22Rv1 (cell line): ENCODE data around the gene ENHO.

Source experiments
- ZFX ChIP-seq: fragments of 450-650 bp; IDR thresholded peaks from 2 replicates; pipeline ENCODE4 v1.6.1; 2017; ENCODE audit warnings: antibody characterized with exemption, borderline replicate concordance
- TF ChIP-seq, protein P1 (sequence below): fragments of 450-650 bp; IDR thresholded peaks from 2 replicates; pipeline ENCODE4 v1.5.1; 2017; ENCODE audit warnings: mild to moderate bottlenecking

DNA sequence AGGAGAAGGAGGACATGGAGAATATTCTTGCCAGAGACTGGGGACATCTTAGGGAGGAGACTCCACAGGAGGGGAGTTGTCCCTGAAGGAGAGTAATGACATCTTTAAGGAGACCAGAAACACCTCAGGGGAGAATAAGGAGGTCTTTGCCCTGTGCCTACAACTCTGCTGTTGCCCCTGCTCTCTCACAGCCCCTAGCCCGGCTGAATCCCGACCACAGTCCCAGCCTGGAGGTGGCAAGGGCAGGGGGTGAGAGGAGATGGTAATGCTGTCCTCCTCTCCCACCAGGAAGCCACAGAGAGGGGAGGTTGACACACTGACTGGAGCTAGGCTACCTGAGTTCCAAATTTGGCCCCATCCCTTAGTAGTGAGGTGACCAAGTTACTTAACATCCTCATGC lies 30.2 kb upstream of the ENHO start:
- TF ChIP-seq, protein P1, sequence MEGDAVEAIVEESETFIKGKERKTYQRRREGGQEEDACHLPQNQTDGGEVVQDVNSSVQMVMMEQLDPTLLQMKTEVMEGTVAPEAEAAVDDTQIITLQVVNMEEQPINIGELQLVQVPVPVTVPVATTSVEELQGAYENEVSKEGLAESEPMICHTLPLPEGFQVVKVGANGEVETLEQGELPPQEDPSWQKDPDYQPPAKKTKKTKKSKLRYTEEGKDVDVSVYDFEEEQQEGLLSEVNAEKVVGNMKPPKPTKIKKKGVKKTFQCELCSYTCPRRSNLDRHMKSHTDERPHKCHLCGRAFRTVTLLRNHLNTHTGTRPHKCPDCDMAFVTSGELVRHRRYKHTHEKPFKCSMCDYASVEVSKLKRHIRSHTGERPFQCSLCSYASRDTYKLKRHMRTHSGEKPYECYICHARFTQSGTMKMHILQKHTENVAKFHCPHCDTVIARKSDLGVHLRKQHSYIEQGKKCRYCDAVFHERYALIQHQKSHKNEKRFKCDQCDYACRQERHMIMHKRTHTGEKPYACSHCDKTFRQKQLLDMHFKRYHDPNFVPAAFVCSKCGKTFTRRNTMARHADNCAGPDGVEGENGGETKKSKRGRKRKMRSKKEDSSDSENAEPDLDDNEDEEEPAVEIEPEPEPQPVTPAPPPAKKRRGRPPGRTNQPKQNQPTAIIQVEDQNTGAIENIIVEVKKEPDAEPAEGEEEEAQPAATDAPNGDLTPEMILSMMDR = no peak
- TF ChIP-seq ZFX = no peak
